ENCODE results near the gene ARIH2. TPM values are rescaled to one million over a fixed set of nuclear protein-coding genes. Genes with fewer than 3 reads are reported as not detected.

Gene ARIH2
- total and polyA plus RNA-seq, 9 of the 15 experiments (the other 6 are each of a cell fraction or from before 2014, with no cell fraction given) = 27.0 to 120 (median 108) TPM

- TF ChIP-seq CHD4 (IDR thresholded peaks at IDR 0.05; ENCODE audit: insufficient read depth, insufficient replicate concordance, low read depth, low read length, poor library complexity, severe bottlenecking) = no peak
- TF ChIP-seq UBTF (IDR thresholded peaks at IDR 0.05; ENCODE audit: borderline replicate concordance in 1 of 2, low read depth in 2 of 2, low read length in 2 of 2) = no peak; a peak in 1 of 4 replicates
- TF ChIP-seq ZNF584 (CRISPR knock-in tag; IDR thresholded peaks at IDR 0.05; ENCODE audit: low read depth) = no peak
- TF ChIP-seq TFAM (CRISPR knock-in tag; conservative IDR thresholded peaks at IDR 0.05) = no peak
- no peak for TF ChIP-seq TFE3 (CRISPR knock-in tag; IDR thresholded peaks at IDR 0.05)
- TF ChIP-seq TARDBP (IDR thresholded peaks at IDR 0.05) = no peak
- peak; percentile 91 to 93 for TF ChIP-seq NRF1 (conservative IDR thresholded peaks at IDR 0.05 in 1 of 2, IDR thresholded peaks at IDR 0.05 in 1 of 2)
- TF ChIP-seq HSF4 (CRISPR knock-in tag; IDR thresholded peaks at IDR 0.05; ENCODE audit: borderline replicate concordance) = no peak
- no peak for TF ChIP-seq LARP7 (IDR thresholded peaks at IDR 0.05)
- no peak for TF ChIP-seq ZNF445 (CRISPR knock-in tag; IDR thresholded peaks at IDR 0.05; ENCODE audit: low read depth)
- TF ChIP-seq ZNF57 (CRISPR knock-in tag; IDR thresholded peaks at IDR 0.05) = no peak
- TF ChIP-seq RBM25 (IDR thresholded peaks at IDR 0.05; ENCODE audit: low read depth, low read length, severe bottlenecking) = no peak
- TF ChIP-seq BCL6 (CRISPR knock-in tag; IDR thresholded peaks at IDR 0.05) = no peak
- no peak for TF ChIP-seq SAFB2 (IDR thresholded peaks at IDR 0.05; ENCODE audit: borderline replicate concordance, low read depth, low read length, severe bottlenecking)
- TF ChIP-seq POLR2H (tag; IDR thresholded peaks at IDR 0.05; ENCODE audit: low read depth) = no peak
- TF ChIP-seq MTA2 (IDR thresholded peaks at IDR 0.05; ENCODE audit: low read depth) = no peak
- TF ChIP-seq NFYB (IDR thresholded peaks at IDR 0.05; ENCODE audit: extremely low read depth, insufficient read length) = no peak
- TF ChIP-seq RBM22 (IDR thresholded peaks at IDR 0.05; ENCODE audit: low read depth, low read length, poor library complexity, severe bottlenecking) = peak; percentile 75
- TF ChIP-seq CUX1 (CRISPR knock-in tag; IDR thresholded peaks at IDR 0.05) = no peak
Observed at GRCh38 chr3:49017971-49018706, 99.5 kb downstream of the ARIH2 start, which contains the start of gene DALRD3 (continued).
